ENCODE measurements around the gene CLSTN3. TPM values are rescaled to one million over a fixed set of nuclear protein-coding genes. Genes with fewer than 3 reads are reported as not detected.

CLSTN3 gene
- total RNA-seq, 1 experiment from 2014 or later, result 24.7 TPM

DNA sequence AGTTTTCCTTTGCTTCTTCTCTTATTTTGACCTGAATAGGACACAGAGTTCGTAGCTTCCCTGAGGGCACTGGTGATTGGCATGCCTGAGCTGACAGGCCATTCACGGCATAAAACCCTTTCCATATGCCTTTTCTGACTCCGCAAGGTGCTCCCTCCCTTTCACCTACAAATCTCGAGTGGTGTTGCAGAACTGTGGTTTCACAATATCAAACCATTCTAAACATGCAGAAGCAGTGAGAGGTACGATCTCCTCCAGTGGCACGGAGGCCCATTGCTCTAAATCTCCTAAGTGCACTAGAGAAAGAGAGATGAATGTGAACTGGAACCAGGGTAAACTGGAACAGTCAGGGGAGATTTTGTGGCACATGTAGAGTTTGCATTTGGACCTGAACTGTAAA, 23.9 kb downstream of the CLSTN3 start:
- Mint-ChIP-seq H3K4me3 (no peak overlapping the region), H3K36me3 (peaks cover 8% of the 10 kb centered on the region), H3K27ac (no peak overlapping the region), H3K4me1 (no peaks in the 10 kb centered on the region), H3K9me3 (no peaks in the 10 kb centered on the region), H3K27me3 (ENCODE audit: low read depth) (no peaks in the 10 kb centered on the region)
- TF ChIP-seq OVOL2 (CRISPR knock-in tag; IDR thresholded peaks at IDR 0.05; ENCODE audit: borderline replicate concordance), result no peak
- no peak for TF ChIP-seq FOXK1 (CRISPR knock-in tag; IDR thresholded peaks at IDR 0.05)
- no peak for TF ChIP-seq KAT7 (CRISPR knock-in tag; IDR thresholded peaks at IDR 0.05; ENCODE audit: borderline replicate concordance)
- TF ChIP-seq, protein P1, sequence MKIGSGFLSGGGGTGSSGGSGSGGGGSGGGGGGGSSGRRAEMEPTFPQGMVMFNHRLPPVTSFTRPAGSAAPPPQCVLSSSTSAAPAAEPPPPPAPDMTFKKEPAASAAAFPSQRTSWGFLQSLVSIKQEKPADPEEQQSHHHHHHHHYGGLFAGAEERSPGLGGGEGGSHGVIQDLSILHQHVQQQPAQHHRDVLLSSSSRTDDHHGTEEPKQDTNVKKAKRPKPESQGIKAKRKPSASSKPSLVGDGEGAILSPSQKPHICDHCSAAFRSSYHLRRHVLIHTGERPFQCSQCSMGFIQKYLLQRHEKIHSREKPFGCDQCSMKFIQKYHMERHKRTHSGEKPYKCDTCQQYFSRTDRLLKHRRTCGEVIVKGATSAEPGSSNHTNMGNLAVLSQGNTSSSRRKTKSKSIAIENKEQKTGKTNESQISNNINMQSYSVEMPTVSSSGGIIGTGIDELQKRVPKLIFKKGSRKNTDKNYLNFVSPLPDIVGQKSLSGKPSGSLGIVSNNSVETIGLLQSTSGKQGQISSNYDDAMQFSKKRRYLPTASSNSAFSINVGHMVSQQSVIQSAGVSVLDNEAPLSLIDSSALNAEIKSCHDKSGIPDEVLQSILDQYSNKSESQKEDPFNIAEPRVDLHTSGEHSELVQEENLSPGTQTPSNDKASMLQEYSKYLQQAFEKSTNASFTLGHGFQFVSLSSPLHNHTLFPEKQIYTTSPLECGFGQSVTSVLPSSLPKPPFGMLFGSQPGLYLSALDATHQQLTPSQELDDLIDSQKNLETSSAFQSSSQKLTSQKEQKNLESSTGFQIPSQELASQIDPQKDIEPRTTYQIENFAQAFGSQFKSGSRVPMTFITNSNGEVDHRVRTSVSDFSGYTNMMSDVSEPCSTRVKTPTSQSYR (CRISPR knock-in tag; IDR thresholded peaks at IDR 0.05), result no peak
- TF ChIP-seq, protein P2, sequence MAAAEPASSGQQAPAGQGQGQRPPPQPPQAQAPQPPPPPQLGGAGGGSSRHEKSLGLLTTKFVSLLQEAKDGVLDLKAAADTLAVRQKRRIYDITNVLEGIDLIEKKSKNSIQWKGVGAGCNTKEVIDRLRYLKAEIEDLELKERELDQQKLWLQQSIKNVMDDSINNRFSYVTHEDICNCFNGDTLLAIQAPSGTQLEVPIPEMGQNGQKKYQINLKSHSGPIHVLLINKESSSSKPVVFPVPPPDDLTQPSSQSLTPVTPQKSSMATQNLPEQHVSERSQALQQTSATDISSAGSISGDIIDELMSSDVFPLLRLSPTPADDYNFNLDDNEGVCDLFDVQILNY (CRISPR knock-in tag; IDR thresholded peaks at IDR 0.05), result no peak
- TF ChIP-seq, protein P3, sequence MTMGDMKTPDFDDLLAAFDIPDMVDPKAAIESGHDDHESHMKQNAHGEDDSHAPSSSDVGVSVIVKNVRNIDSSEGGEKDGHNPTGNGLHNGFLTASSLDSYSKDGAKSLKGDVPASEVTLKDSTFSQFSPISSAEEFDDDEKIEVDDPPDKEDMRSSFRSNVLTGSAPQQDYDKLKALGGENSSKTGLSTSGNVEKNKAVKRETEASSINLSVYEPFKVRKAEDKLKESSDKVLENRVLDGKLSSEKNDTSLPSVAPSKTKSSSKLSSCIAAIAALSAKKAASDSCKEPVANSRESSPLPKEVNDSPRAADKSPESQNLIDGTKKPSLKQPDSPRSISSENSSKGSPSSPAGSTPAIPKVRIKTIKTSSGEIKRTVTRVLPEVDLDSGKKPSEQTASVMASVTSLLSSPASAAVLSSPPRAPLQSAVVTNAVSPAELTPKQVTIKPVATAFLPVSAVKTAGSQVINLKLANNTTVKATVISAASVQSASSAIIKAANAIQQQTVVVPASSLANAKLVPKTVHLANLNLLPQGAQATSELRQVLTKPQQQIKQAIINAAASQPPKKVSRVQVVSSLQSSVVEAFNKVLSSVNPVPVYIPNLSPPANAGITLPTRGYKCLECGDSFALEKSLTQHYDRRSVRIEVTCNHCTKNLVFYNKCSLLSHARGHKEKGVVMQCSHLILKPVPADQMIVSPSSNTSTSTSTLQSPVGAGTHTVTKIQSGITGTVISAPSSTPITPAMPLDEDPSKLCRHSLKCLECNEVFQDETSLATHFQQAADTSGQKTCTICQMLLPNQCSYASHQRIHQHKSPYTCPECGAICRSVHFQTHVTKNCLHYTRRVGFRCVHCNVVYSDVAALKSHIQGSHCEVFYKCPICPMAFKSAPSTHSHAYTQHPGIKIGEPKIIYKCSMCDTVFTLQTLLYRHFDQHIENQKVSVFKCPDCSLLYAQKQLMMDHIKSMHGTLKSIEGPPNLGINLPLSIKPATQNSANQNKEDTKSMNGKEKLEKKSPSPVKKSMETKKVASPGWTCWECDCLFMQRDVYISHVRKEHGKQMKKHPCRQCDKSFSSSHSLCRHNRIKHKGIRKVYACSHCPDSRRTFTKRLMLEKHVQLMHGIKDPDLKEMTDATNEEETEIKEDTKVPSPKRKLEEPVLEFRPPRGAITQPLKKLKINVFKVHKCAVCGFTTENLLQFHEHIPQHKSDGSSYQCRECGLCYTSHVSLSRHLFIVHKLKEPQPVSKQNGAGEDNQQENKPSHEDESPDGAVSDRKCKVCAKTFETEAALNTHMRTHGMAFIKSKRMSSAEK (CRISPR knock-in tag; IDR thresholded peaks at IDR 0.05; ENCODE audit: borderline replicate concordance), result no peak
- ChIA-PET CTCF (interaction anchor here (1.1 to 3.4 kb wide), 4 partner anchors 8 to 100 kb away, joined by 3 to 24 read pairs (median 10); no protein-coding TSS in a partner anchor), POLR2A (no interaction called here)
- ATAC-seq (no peak), DNase-seq (ENCODE audit: low spot score) (no peak)

- Mint-ChIP-seq H3K9me3 (no peaks in the 10 kb centered on the region), H3K27ac (no peak overlapping the region), H3K4me3 (no peak overlapping the region), H3K36me3 (peaks cover 5% of the 10 kb centered on the region; the same call in 1 of the 2 replicates), H3K4me1 (no peaks in the 10 kb centered on the region), H3K27me3 (ENCODE audit: low read depth) (no peaks in the 10 kb centered on the region)
- ChIA-PET CTCF (interaction anchor here (1.0 to 3.4 kb wide), 4 partner anchors 10 to 33 kb away, joined by 3 to 24 read pairs (median 4); no protein-coding TSS in a partner anchor), POLR2A (no interaction called here)
- DNase-seq (ENCODE audit: low spot score) (no peak), ATAC-seq (no peak)
- TF ChIP-seq ZNF396 (CRISPR knock-in tag; IDR thresholded peaks at IDR 0.05; ENCODE audit: borderline replicate concordance), result no peak
- no peak for TF ChIP-seq EMX1 (CRISPR knock-in tag; IDR thresholded peaks at IDR 0.05)
- TF ChIP-seq, protein P4, sequence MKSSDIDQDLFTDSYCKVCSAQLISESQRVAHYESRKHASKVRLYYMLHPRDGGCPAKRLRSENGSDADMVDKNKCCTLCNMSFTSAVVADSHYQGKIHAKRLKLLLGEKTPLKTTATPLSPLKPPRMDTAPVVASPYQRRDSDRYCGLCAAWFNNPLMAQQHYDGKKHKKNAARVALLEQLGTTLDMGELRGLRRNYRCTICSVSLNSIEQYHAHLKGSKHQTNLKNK (CRISPR knock-in tag; IDR thresholded peaks at IDR 0.05), result no peak
- TF ChIP-seq AR (CRISPR knock-in tag; IDR thresholded peaks at IDR 0.05), result no peak
- TF ChIP-seq, protein P5, sequence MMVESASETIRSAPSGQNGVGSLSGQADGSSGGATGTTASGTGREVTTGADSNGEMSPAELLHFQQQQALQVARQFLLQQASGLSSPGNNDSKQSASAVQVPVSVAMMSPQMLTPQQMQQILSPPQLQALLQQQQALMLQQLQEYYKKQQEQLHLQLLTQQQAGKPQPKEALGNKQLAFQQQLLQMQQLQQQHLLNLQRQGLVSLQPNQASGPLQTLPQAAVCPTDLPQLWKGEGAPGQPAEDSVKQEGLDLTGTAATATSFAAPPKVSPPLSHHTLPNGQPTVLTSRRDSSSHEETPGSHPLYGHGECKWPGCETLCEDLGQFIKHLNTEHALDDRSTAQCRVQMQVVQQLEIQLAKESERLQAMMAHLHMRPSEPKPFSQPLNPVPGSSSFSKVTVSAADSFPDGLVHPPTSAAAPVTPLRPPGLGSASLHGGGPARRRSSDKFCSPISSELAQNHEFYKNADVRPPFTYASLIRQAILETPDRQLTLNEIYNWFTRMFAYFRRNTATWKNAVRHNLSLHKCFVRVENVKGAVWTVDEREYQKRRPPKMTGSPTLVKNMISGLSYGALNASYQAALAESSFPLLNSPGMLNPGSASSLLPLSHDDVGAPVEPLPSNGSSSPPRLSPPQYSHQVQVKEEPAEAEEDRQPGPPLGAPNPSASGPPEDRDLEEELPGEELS (CRISPR knock-in tag; IDR thresholded peaks at IDR 0.05), result no peak
- TF ChIP-seq TP53 (CRISPR knock-in tag; IDR thresholded peaks at IDR 0.05), result no peak
- TF ChIP-seq, protein P6, sequence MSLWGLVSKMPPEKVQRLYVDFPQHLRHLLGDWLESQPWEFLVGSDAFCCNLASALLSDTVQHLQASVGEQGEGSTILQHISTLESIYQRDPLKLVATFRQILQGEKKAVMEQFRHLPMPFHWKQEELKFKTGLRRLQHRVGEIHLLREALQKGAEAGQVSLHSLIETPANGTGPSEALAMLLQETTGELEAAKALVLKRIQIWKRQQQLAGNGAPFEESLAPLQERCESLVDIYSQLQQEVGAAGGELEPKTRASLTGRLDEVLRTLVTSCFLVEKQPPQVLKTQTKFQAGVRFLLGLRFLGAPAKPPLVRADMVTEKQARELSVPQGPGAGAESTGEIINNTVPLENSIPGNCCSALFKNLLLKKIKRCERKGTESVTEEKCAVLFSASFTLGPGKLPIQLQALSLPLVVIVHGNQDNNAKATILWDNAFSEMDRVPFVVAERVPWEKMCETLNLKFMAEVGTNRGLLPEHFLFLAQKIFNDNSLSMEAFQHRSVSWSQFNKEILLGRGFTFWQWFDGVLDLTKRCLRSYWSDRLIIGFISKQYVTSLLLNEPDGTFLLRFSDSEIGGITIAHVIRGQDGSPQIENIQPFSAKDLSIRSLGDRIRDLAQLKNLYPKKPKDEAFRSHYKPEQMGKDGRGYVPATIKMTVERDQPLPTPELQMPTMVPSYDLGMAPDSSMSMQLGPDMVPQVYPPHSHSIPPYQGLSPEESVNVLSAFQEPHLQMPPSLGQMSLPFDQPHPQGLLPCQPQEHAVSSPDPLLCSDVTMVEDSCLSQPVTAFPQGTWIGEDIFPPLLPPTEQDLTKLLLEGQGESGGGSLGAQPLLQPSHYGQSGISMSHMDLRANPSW (CRISPR knock-in tag; conservative IDR thresholded peaks at IDR 0.05; ENCODE audit: low read depth), result no peak
- no peak for TF ChIP-seq PRRX2 (CRISPR knock-in tag; IDR thresholded peaks at IDR 0.05)
- TF ChIP-seq NR2C2 (CRISPR knock-in tag; IDR thresholded peaks at IDR 0.05), result no peak
- no peak for TF ChIP-seq JAZF1 (CRISPR knock-in tag; IDR thresholded peaks at IDR 0.05)
- no peak for TF ChIP-seq CBFB (CRISPR knock-in tag; IDR thresholded peaks at IDR 0.05; ENCODE audit: low read depth)
Observed at GRCh38 chr12:7154901-7155470, 24.8 kb downstream of the CLSTN3 start.
